Caki2 (cell line): ENCODE measurements around the gene ERCC1. TPM values are rescaled to one million over a fixed set of nuclear protein-coding genes. Genes with fewer than 3 reads are reported as not detected.
"Not testable (repeated sequence)": the region's sequence is repeated elsewhere in the genome, so short reads cannot be mapped to it uniquely, and the experiment has no call there.

Experiments
- DNase-seq: peaks from one replicate; pipeline ENCODE4 v3.0.0-alpha.2; 2015; ENCODE audit warnings: low read depth
- in situ Hi-C: cut with HindIII; loops from 2 replicates; pipeline ENCODE4 v1.10.0; 2016; ENCODE audit warnings: low sequenced_read_pairs, low pct_unique_long_range_greater_than_20kb, mixed read lengths
- total RNA-seq: library from RNA; depleted of rRNA; stranded (reverse); fragments of >200 nt; shearing (Covaris generic); gene quantifications from 2 replicates; pipeline ENCODE4 v1.2.3, GENCODE V29; 2014; ENCODE audit warnings: low replicate concordance

ERCC1 gene
- total RNA-seq, 1 experiment from 2014 or later: 120 TPM

- DNase-seq: no peak
- in situ Hi-C loops: no loop called here
Observed at GRCh38 chr19:45440259-45440638, 16.5 kb upstream of the ERCC1 start.

GRCh38 chr19:45439569-45440258 is 16.0 kb upstream of the ERCC1 start:
- in situ Hi-C loops: no loop called here

GRCh38 chr19:45439190-45439568 is 15.5 kb upstream of the ERCC1 start:
- in situ Hi-C loops: no loop called here
- DNase-seq: no peak

More at GRCh38 chr19:45439569-45440258, 16.0 kb upstream of the ERCC1 start:
- DNase-seq: peak; percentile 85

- DNase-seq: no peak
- in situ Hi-C loops: no loop called here
Observed at GRCh38 chr19:45437328-45437727, 13.6 kb upstream of the ERCC1 start.

GRCh38 chr19:45432543-45432942 is 8.8 kb upstream of the ERCC1 start:
- in situ Hi-C loops, DNase-seq: not testable (repeated sequence)

- DNase-seq, in situ Hi-C loops: not testable (repeated sequence)
Observed at GRCh38 chr19:45431008-45431407, 7.3 kb upstream of the ERCC1 start.

- DNase-seq, in situ Hi-C loops: not testable (repeated sequence)
Observed at GRCh38 chr19:45429896-45430295, 6.2 kb upstream of the ERCC1 start.

- in situ Hi-C loops: no loop called here
- DNase-seq: no peak
Observed at GRCh38 chr19:45428384-45429231, 4.9 kb upstream of the ERCC1 start.

GRCh38 chr19:45424191-45425058 is 708 bp upstream of the ERCC1 start:
- in situ Hi-C loops: no loop called here
- peak; percentile 90 for DNase-seq

- DNase-seq: no peak
- in situ Hi-C loops: no loop called here
Observed at GRCh38 chr19:45423033-45423588, 606 bp downstream of the ERCC1 start.

GRCh38 chr19:45421947-45422498 is 1.7 kb downstream of the ERCC1 start:
- in situ Hi-C loops: no loop called here
- DNase-seq: no peak

GRCh38 chr19:45420871-45421270 is 2.8 kb downstream of the ERCC1 start:
- in situ Hi-C loops: no loop called here
- no peak for DNase-seq

- in situ Hi-C loops: no loop called here
- no peak for DNase-seq
Observed at GRCh38 chr19:45420356-45420755, 3.4 kb downstream of the ERCC1 start.

- in situ Hi-C loops: no loop called here
- DNase-seq: no peak
Observed at GRCh38 chr19:45419895-45420294, 3.8 kb downstream of the ERCC1 start.

- in situ Hi-C loops: no loop called here
- DNase-seq: no peak
Observed at GRCh38 chr19:45419396-45419795, 4.3 kb downstream of the ERCC1 start.

- in situ Hi-C loops: no loop called here
- no peak for DNase-seq
Observed at GRCh38 chr19:45418802-45419201, 4.9 kb downstream of the ERCC1 start.

GRCh38 chr19:45417151-45417550 is 6.6 kb downstream of the ERCC1 start:
- no peak for DNase-seq
- in situ Hi-C loops: no loop called here

- no peak for DNase-seq
- in situ Hi-C loops: no loop called here
Observed at GRCh38 chr19:45414468-45414867, 9.2 kb downstream of the ERCC1 start.
